GM21515 (cell line): ENCODE data around the gene PITRM1.

ENCODE experiments used
- ATAC-seq: cut with Tn5 transposase; IDR thresholded peaks from one replicate; pipeline ENCODE4 v1.9.1; 2021; ENCODE audit not compliant: unreplicated experiment

The PITRM1 gene

GRCh38 chr10:3104251-3104918 lies 68.2 kb downstream of the PITRM1 start:
- ATAC-seq = no peak

- ATAC-seq = no peak
These were observed 68.9 kb downstream of the PITRM1 start for GRCh38 chr10:3103646-3104045.

GRCh38 chr10:3102720-3103427 lies 69.7 kb downstream of the PITRM1 start:
- no peak for ATAC-seq

DNA sequence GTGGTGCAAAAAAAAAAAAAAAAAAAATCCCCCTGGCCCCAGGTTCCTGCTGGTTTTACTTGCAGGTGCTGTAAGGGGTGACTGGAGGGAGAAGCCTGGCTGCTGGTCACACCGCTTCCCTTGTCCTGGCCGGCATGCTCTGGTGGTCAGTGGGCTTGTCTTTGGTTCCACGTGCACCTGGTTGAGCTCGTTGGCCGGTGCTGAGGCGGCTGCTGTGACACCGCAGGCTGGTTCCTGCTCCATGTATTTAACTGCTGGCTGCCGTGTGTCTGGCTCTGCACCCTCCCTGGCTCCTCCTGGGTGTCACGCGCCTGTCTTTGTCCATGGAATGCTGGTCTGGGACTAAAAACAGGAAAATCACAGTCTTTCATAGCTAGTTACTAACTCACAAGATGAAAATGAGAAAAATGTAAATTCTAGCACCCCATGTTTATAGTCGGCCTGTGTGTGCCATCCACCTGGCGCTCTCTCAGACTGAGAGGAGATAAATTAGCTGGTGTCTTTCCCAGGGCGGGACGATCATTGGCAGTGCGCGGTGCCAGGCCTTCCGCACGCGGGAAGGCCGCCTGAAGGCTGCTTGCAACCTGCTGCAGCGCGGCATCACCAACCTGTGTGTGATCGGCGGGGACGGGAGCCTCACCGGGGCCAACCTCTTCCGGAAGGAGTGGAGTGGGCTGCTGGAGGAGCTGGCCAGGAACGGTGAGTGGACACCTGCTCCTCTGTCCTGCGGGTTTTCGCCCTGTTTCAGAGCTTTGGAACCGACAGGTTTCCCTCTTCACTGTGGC lies 71.5 kb downstream of the PITRM1 start:
- ATAC-seq = no peak

- ATAC-seq = no peak
These were observed 72.3 kb downstream of the PITRM1 start for GRCh38 chr10:3100093-3100792.

- no peak for ATAC-seq
These were observed 73.1 kb downstream of the PITRM1 start for GRCh38 chr10:3099291-3100092.

GRCh38 chr10:3098689-3099088 lies 73.9 kb downstream of the PITRM1 start:
- no peak for ATAC-seq

- no peak for ATAC-seq
These were observed 75.4 kb downstream of the PITRM1 start for GRCh38 chr10:3097160-3097559.

DNA sequence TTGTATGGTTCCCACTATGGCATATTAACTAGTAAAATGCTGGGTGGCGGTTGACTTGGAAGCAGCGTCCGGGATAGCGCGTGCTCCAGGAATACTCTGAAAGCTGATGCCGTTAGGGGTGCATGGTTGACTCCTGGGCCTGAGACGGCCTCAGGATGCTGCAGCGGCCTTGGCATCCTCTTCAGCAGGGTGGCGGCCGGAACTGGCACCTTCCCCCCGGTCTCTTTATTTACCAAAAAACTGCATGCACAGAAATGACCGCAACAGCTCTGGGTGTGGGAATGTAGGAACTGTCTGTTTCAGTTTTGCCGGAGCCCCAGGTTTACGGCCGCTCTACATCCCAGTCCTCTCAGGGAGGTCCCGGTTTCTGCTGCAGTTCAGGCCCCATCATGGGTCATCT lies 76.4 kb downstream of the PITRM1 start:
- no peak for ATAC-seq

- no peak for ATAC-seq
These were observed 77.0 kb downstream of the PITRM1 start for GRCh38 chr10:3095373-3096139.

GRCh38 chr10:3094609-3095036 lies 78.0 kb downstream of the PITRM1 start:
- no peak for ATAC-seq

GRCh38 chr10:3093996-3094395 lies 78.6 kb downstream of the PITRM1 start:
- no peak for ATAC-seq

GRCh38 chr10:3091921-3092320 lies 80.7 kb downstream of the PITRM1 start:
- no peak for ATAC-seq

DNA sequence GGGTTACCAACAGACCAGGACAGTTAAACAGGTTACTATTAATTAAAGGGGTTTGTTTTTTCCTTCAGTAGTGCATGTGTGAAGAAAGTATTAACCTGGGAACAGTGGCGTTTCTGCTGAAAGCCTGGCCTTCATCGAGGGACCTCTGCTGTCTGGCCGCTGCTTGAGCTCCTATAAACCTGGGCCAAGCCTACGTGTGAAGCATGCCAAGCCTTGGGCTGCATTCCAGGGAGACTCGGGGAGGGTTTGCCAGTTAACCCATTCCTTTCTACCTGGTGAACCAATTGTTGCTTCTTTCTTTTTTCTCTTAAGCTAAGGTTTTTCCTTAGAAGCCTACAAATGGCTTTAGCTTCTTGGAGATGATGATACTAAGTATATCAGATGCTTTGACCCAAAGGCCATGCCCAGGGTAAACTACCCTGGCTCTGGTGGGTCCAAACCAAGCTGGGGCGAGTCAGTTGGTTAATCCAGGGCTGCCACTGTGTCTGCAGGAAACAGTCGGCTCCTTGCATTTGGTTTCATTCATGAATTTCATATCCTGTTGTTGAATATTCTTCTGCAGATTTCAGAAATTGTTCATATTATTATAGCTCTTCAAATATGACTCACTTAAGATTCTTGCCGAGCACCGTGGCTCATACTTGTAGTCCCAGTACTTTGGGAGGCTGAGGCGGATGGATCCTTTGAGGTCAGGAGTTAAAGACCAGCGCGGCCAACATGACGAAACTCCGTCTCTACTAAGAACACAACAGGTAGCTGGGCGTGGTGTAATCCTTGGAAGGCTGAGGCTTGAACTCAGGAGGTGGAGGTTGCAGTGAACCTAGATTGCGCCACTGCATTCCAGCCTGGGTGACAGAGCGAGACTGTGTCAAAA lies 81.4 kb downstream of the PITRM1 start:
- no peak for ATAC-seq

- ATAC-seq = no peak
These were observed 82.2 kb downstream of the PITRM1 start for GRCh38 chr10:3090388-3090787.
